ENCODE data around the gene DRAXIN.

DNA sequence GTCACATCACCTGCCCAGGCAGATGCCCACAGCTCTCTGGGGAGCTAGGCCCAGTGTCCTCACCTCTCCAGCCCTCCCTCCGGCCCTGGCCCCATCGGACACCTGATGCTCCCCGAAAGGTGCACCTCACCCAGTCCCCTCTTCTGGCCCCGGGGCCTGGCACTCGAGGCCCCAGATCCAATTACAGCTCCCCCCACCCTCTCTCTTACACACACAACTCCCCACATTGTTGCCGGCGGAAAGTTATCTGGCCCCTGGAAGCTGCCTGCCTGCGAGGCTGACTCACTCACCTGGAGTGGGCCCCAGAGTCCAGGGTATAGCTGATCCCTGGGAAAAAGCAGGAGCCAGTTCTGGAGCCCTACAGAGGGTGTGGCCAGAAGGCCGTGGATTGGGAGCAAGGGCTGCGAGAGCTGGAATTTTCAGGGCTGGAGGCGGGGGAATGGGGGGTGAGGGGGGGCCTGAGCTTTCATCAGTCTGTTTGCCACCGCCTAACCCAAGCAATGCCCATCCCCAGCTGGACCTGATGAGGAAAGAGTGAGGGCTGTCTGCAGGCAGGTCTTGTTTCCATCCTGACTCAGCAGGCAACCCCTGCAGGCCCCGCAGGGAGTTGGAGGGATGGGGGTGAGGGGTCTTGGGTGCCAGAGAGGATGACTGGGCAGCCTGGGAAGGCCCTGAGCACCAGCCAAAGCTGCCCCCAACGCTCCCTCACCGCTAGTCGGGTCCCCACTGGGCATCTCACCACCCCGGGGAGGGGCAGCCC, 38.2 kb upstream of the DRAXIN start:
- TF ChIP-seq POLR2A (IDR thresholded peaks at IDR 0.05; ENCODE audit: low read length) (no peak), GATA1 (IDR thresholded peaks at IDR 0.05; ENCODE audit: low read depth, low read length) (no peak)

Data from erythroblast (primary cell).